ENCODE data around the gene ARSG.
"Not testable (repeated sequence)": the region's sequence is repeated elsewhere in the genome, so short reads cannot be mapped to it uniquely, and the experiment has no call there.

ARSG gene

DNA sequence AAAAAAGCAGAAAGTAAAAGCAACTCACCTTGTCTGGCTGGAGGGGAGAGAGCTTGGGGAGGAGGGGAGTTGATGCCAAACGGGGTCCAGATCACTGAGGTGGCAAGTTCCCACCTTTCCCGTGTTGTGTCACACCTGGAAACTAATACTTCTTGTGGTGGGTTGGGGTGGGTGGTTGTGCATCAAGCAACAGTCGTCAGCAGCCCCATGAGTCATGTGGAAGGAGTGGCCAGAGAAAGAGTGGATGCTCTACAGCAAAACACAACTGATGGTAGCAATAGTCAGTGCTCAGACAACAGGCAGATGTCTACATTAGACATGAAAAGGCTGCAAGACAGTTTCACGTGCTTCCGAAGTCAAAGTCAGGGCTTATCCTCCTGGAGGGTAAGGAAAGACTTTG, 35.4 kb downstream of the ARSG start:
- Histone ChIP-seq H3K9me3 (ENCODE audit: control insufficient read depth in 1 of 2, low read length in 2 of 2) (peaks cover 0 to 2% of the 10 kb centered on the region in 2 donors), H3K4me3 (ENCODE audit: low read depth in 1 of 2, low read length in 2 of 2) (no peak overlapping the region), H3K36me3 (ENCODE audit: control insufficient read depth in 1 of 2, insufficient read depth in 2 of 2, low read length in 2 of 2) (no peaks in the 10 kb centered on the region)

DNA sequence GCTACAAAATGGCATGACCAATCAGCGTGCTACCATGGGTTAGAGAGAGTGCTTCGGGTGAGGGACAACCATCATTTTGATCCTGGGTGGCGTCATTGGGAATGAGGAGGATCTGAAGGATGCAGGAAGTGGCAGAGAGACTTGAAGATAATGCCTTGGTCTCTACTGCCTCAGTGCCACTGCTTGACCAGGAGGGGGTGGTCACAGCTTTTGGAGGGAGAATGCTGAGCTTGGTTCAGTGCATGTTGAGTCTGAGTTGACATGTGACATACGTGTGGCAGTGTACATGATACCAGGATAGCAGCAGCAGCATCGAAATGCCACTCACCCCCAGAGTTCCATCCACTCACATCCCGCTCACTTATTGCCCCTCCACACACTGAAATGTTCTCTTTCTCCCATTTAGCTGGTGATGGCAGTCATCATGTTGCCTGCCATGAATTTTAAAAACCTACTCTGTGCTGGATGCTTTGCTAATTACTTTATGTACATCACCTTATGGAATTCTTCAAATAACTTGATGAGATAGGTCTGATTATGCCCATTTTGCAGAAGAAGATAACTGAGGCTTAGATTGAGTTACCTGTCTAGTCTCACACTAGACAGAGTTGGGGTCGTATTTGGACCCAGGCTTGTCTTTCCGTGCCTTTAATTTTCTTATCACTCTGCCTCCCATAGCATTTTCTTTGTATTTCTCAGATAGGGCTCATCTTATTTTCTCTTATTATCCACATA, 36.7 kb downstream of the ARSG start:
- Histone ChIP-seq H3K4me1 (ENCODE audit: control insufficient read depth in 1 of 2, insufficient read depth in 2 of 2, low read length in 2 of 2) (no peaks in the 10 kb centered on the region), H3K4me3 (ENCODE audit: low read depth in 1 of 2, low read length in 2 of 2) (no peak overlapping the region), H3K9ac (ENCODE audit: low read depth in 1 of 2, low read length in 2 of 2) (no peak overlapping the region), H3K36me3 (ENCODE audit: control insufficient read depth in 1 of 2, insufficient read depth in 2 of 2, low read length in 2 of 2) (no peaks in the 10 kb centered on the region), H3K27me3 (ENCODE audit: control insufficient read depth in 1 of 2, insufficient read depth in 2 of 2, low read length in 2 of 2) (no peaks in the 10 kb centered on the region), H3K9me3 (ENCODE audit: control insufficient read depth in 1 of 2, low read length in 2 of 2) (peaks cover 0 to 9% of the 10 kb centered on the region in 2 donors), H3K27ac (ENCODE audit: low read depth, low read length) (no peak overlapping the region)

More for the DNA sequence above, 35.4 kb downstream of the ARSG start:
- Histone ChIP-seq H3K27me3 (ENCODE audit: control insufficient read depth in 1 of 2, insufficient read depth in 2 of 2, low read length in 2 of 2) (no peaks in the 10 kb centered on the region), H3K9ac (ENCODE audit: low read depth in 1 of 2, low read length in 2 of 2) (no peak overlapping the region), H3K4me1 (ENCODE audit: control insufficient read depth in 1 of 2, insufficient read depth in 2 of 2, low read length in 2 of 2) (no peaks in the 10 kb centered on the region), H3K27ac (ENCODE audit: low read depth, low read length) (no peak overlapping the region)

DNA sequence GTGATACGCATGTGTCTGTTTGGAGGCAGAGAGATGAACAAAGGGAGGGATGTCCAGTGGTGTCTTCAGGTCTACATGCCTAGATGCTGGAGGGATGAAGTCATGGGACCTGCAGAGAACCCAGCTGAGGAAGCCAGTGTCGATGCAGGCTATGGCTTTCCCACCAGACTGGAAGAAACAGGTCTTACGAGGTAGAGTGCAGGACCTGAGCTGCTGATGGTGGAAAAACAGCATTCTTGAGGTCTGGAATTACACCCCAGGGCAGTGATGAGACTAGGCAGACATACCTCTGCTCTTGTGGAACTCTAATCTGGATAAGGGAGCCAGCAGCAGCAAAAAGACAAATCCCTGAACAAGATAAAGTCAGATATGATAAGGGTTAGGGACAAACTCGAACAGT, 37.4 kb downstream of the ARSG start:
- no peak overlapping the region for H3K4me3 ChIP-seq (ENCODE audit: low read depth in 1 of 2, low read length in 2 of 2)
- no peaks in the 10 kb centered on the region for H3K36me3 ChIP-seq (ENCODE audit: control insufficient read depth in 1 of 2, insufficient read depth in 2 of 2, low read length in 2 of 2)
- no peaks in the 10 kb centered on the region for H3K27me3 ChIP-seq (ENCODE audit: control insufficient read depth in 1 of 2, insufficient read depth in 2 of 2, low read length in 2 of 2)
- no peak overlapping the region for H3K9ac ChIP-seq (ENCODE audit: low read depth in 1 of 2, low read length in 2 of 2)
- no peaks in the 10 kb centered on the region for H3K4me1 ChIP-seq (ENCODE audit: control insufficient read depth in 1 of 2, insufficient read depth in 2 of 2, low read length in 2 of 2)
- no peak overlapping the region for H3K27ac ChIP-seq (ENCODE audit: low read depth, low read length)
- H3K9me3 ChIP-seq (ENCODE audit: control insufficient read depth in 1 of 2, low read length in 2 of 2), result peaks cover 0 to 9% of the 10 kb centered on the region in 2 donors

DNA sequence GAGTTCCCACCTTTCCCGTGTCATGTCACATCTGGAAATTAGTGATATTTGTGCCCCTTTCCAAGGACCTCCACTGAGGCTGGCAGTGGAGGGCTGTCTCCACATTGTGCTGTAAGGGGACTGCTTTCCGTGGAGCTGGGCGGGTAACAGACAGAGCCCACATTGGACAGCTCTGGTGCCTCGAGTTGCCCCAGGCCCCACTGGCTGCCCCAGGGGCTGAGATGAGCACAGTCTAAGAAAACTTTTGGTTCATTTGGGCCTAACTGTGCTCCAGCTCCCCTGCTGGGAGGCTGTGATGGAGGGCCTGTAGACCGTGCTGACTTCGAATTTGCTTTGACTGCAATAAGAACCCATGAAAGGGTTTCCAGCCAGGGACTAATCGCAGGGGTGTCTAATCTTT, 38.0 kb downstream of the ARSG start:
- Histone ChIP-seq H3K4me1 (ENCODE audit: control insufficient read depth in 1 of 2, insufficient read depth in 2 of 2, low read length in 2 of 2) (no peaks in the 10 kb centered on the region), H3K9ac (ENCODE audit: low read depth in 1 of 2, low read length in 2 of 2) (no peak overlapping the region), H3K27ac (ENCODE audit: low read depth, low read length) (no peak overlapping the region), H3K27me3 (ENCODE audit: control insufficient read depth in 1 of 2, insufficient read depth in 2 of 2, low read length in 2 of 2) (no peaks in the 10 kb centered on the region), H3K36me3 (ENCODE audit: control insufficient read depth in 1 of 2, insufficient read depth in 2 of 2, low read length in 2 of 2) (no peaks in the 10 kb centered on the region), H3K9me3 (ENCODE audit: control insufficient read depth in 1 of 2, low read length in 2 of 2) (peaks cover 0 to 9% of the 10 kb centered on the region in 2 donors), H3K4me3 (ENCODE audit: low read depth in 1 of 2, low read length in 2 of 2) (no peak overlapping the region)

DNA sequence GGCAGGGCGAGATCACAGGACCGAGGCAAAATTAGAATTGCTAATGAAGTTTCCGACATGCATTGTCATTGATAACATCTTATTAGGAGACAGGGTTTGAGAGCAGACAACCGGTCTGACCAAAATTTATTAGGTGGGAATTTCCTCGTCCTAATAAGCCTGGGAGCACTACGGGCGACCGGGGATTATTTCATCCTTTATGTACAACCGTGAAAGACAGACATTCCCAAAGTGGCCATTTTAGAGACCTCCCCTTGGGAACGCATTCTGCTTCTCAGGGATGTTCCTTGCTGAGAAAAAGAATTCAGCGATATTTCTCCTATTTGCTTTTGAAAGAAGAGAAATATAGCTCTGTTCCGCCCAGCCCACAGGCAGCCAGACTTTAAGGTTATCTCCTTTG, 40.6 kb downstream of the ARSG start:
- H3K27me3 ChIP-seq (ENCODE audit: control insufficient read depth in 1 of 2, insufficient read depth in 2 of 2, low read length in 2 of 2); H3K4me1 ChIP-seq (ENCODE audit: control insufficient read depth in 1 of 2, insufficient read depth in 2 of 2, low read length in 2 of 2); H3K27ac ChIP-seq (ENCODE audit: low read depth, low read length); H3K36me3 ChIP-seq (ENCODE audit: control insufficient read depth in 1 of 2, insufficient read depth in 2 of 2, low read length in 2 of 2); H3K9ac ChIP-seq (ENCODE audit: low read depth in 1 of 2, low read length in 2 of 2); H3K4me3 ChIP-seq (ENCODE audit: low read depth in 1 of 2, low read length in 2 of 2); H3K9me3 ChIP-seq (ENCODE audit: control insufficient read depth in 1 of 2, low read length in 2 of 2): not testable (repeated sequence)

DNA sequence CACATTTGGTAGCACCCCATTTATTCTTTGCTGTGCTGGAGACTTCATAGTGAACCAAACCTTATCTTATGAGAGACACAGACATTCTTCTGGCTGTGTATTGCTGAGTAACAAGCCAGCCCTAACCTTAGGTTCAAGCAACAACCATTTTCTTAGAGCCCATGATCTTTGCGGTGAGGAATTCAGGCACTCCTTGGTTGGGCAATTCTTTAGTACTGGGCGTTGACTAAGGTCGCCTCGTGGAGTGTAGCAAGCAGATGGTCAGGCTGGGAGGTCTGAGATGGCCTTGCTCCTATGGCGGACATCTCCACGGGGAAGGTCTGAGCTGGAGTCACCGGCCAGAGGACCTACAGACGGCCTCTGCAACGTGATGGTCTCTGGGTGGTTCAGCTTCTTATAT, 43.1 kb downstream of the ARSG start:
- Histone ChIP-seq H3K4me3 (ENCODE audit: low read depth in 1 of 2, low read length in 2 of 2) (no peak overlapping the region), H3K9me3 (ENCODE audit: control insufficient read depth in 1 of 2, low read length in 2 of 2) (peaks cover 0 to 9% of the 10 kb centered on the region in 2 donors), H3K36me3 (ENCODE audit: control insufficient read depth in 1 of 2, insufficient read depth in 2 of 2, low read length in 2 of 2) (no peaks in the 10 kb centered on the region), H3K9ac (ENCODE audit: low read depth in 1 of 2, low read length in 2 of 2) (no peak overlapping the region), H3K27me3 (ENCODE audit: control insufficient read depth in 1 of 2, insufficient read depth in 2 of 2, low read length in 2 of 2) (no peaks in the 10 kb centered on the region), H3K27ac (ENCODE audit: low read depth, low read length) (no peak overlapping the region), H3K4me1 (ENCODE audit: control insufficient read depth in 1 of 2, insufficient read depth in 2 of 2, low read length in 2 of 2) (no peaks in the 10 kb centered on the region)

DNA sequence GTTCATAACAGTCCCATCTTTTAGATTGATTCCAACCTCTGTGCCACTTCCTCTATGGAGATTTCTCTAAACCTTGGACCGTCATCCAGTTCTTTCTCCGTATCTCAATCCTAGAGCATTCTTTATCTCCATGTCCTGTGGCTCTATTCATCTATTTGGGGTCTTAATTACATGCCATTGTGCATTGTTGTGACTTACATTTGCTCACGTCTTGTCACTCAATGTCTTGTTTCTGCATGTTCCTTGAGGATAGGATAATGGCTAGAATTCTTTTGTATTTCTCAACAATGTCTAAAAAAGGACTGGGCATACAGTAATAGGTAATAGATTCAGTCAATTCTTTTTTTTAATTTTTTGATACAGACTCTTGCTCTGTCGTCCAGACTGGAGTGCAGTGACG, 50.2 kb downstream of the ARSG start:
- H3K27ac ChIP-seq (ENCODE audit: low read depth, low read length), result no peak overlapping the region
- no peaks in the 10 kb centered on the region for H3K9me3 ChIP-seq (ENCODE audit: control insufficient read depth in 1 of 2, low read length in 2 of 2)
- no peak overlapping the region for H3K4me3 ChIP-seq (ENCODE audit: low read depth in 1 of 2, low read length in 2 of 2)
- H3K4me1 ChIP-seq (ENCODE audit: control insufficient read depth in 1 of 2, insufficient read depth in 2 of 2, low read length in 2 of 2), result no peaks in the 10 kb centered on the region
- H3K27me3 ChIP-seq (ENCODE audit: control insufficient read depth in 1 of 2, insufficient read depth in 2 of 2, low read length in 2 of 2), result no peaks in the 10 kb centered on the region
- no peaks in the 10 kb centered on the region for H3K36me3 ChIP-seq (ENCODE audit: control insufficient read depth in 1 of 2, insufficient read depth in 2 of 2, low read length in 2 of 2)
- H3K9ac ChIP-seq (ENCODE audit: low read depth in 1 of 2, low read length in 2 of 2), result no peak overlapping the region

DNA sequence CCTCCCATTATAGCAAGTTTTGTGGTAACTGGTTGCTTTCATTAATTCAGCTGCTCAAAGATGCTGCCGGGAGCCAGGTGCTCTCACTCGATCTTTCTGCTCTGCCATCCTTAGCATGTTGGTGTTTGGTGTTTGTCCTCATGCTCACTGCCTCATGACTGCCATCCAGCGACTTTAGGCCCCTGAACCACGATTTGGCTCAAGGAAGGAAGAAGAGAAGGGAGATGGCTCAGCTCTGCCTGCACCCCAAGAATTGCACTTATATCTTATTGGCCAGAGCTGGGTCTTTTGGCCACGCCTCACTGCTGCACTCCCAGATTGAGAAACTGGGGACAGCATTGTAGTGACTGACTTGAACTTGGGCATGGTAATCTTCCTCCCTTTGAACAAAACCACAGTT, 52.7 kb downstream of the ARSG start:
- no peak overlapping the region for H3K9ac ChIP-seq (ENCODE audit: low read depth in 1 of 2, low read length in 2 of 2)
- H3K9me3 ChIP-seq (ENCODE audit: control insufficient read depth in 1 of 2, low read length in 2 of 2), result no peaks in the 10 kb centered on the region
- no peaks in the 10 kb centered on the region for H3K27me3 ChIP-seq (ENCODE audit: control insufficient read depth in 1 of 2, insufficient read depth in 2 of 2, low read length in 2 of 2)
- H3K36me3 ChIP-seq (ENCODE audit: control insufficient read depth in 1 of 2, insufficient read depth in 2 of 2, low read length in 2 of 2), result no peaks in the 10 kb centered on the region
- no peak overlapping the region for H3K27ac ChIP-seq (ENCODE audit: low read depth, low read length)
- peaks cover 0 to 10% of the 10 kb centered on the region in 2 donors for H3K4me1 ChIP-seq (ENCODE audit: control insufficient read depth in 1 of 2, insufficient read depth in 2 of 2, low read length in 2 of 2)
- no peak overlapping the region for H3K4me3 ChIP-seq (ENCODE audit: low read depth in 1 of 2, low read length in 2 of 2)

DNA sequence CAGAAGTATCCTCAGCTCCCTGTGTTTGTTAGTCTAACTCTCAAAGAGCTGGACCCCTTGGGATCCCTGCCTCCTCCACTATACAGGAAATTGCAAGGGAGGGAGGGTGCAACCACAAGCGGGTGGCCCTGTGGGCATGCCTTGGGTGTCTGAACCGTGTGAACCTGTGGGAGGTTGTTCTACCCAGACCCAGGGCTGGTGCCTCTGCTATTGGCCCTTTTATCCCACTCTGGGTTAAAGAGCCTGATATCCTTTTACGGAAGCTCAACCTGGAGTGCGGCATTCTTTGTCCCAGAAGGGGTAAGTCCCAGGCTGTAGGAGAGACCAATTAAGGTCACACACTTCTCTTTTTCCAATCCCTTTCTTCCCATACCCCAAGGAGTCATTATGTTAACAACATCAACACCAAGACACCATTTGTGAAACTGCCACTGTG, 53.4 kb downstream of the ARSG start:
- Histone ChIP-seq H3K9me3 (ENCODE audit: control insufficient read depth in 1 of 2, low read length in 2 of 2) (no peaks in the 10 kb centered on the region), H3K4me1 (ENCODE audit: control insufficient read depth in 1 of 2, insufficient read depth in 2 of 2, low read length in 2 of 2) (peaks cover 0 to 10% of the 10 kb centered on the region in 2 donors), H3K9ac (ENCODE audit: low read depth in 1 of 2, low read length in 2 of 2) (no peak overlapping the region), H3K4me3 (ENCODE audit: low read depth in 1 of 2, low read length in 2 of 2) (no peak overlapping the region), H3K36me3 (ENCODE audit: control insufficient read depth in 1 of 2, insufficient read depth in 2 of 2, low read length in 2 of 2) (no peaks in the 10 kb centered on the region), H3K27me3 (ENCODE audit: control insufficient read depth in 1 of 2, insufficient read depth in 2 of 2, low read length in 2 of 2) (no peaks in the 10 kb centered on the region), H3K27ac (ENCODE audit: low read depth, low read length) (no peak overlapping the region)

DNA sequence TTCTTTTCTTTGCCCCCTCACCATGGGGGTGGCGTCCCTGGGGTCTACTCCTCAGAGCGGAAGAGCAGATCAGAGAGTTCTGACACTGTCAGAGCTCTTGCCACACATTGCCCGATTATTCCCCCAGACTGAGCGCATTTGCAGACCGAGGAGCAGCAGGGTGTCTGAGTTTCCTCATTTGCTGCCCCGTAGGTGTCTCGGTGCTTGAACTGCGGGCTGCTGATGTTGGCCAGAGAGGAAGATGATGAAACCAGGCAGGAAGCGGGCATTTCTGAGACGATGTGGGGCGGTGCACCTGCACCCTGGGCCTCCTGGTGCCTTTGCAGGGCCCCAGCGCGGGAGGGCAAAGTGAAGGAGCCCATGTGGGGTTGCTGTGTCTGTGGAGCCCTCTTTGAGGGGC, 55.2 kb downstream of the ARSG start:
- Histone ChIP-seq H3K27me3 (ENCODE audit: control insufficient read depth in 1 of 2, insufficient read depth in 2 of 2, low read length in 2 of 2) (no peaks in the 10 kb centered on the region), H3K4me1 (ENCODE audit: control insufficient read depth in 1 of 2, insufficient read depth in 2 of 2, low read length in 2 of 2) (peaks cover 0 to 10% of the 10 kb centered on the region in 2 donors), H3K9ac (ENCODE audit: low read depth in 1 of 2, low read length in 2 of 2) (peak overlapping the region in 1 of 2 donors; percentile 47), H3K9me3 (ENCODE audit: control insufficient read depth in 1 of 2, low read length in 2 of 2) (no peaks in the 10 kb centered on the region), H3K4me3 (ENCODE audit: low read depth in 1 of 2, low read length in 2 of 2) (peak overlapping the region; percentile 16 to 23), H3K27ac (ENCODE audit: low read depth, low read length) (no peak overlapping the region), H3K36me3 (ENCODE audit: control insufficient read depth in 1 of 2, insufficient read depth in 2 of 2, low read length in 2 of 2) (no peaks in the 10 kb centered on the region)

Measured in duodenal mucosa (tissue), 2 donors.